Fibroblast of villous mesenchyme (primary cell): Measurements from ENCODE around the gene KRT31. TPM values are rescaled to one million over a fixed set of nuclear protein-coding genes. Genes with fewer than 3 reads are reported as not detected.
"Not testable (repeated sequence)": the region's sequence is repeated elsewhere in the genome, so short reads cannot be mapped to it uniquely, and the experiment has no call there.

ENCODE experiments used
- DNase-seq: peaks from one replicate; pipeline ENCODE4 v3.0.0-alpha.2; 2010; ENCODE audit warnings: low read depth
- H3K4me3 ChIP-seq: 2 replicates; pipeline ENCODE4 v1.5.1; 2011; ENCODE audit warnings: low read depth, mild to moderate bottlenecking, low read length
- total RNA-seq: library from RNA; depleted of rRNA; stranded (reverse); fragments of >200 nt; gene quantifications from 2 replicates; pipeline ENCODE4 v1.2.3, GENCODE V29; 2012
- TF ChIP-seq, protein P1 (sequence below): IDR thresholded peaks from 2 replicates; pipeline ENCODE4 v1.5.1; 2012; ENCODE audit warnings: low read depth, mild to moderate bottlenecking, low read length; ENCODE audit not compliant: insufficient read depth

The KRT31 gene
- total RNA-seq, 1 donor: not detected

DNA sequence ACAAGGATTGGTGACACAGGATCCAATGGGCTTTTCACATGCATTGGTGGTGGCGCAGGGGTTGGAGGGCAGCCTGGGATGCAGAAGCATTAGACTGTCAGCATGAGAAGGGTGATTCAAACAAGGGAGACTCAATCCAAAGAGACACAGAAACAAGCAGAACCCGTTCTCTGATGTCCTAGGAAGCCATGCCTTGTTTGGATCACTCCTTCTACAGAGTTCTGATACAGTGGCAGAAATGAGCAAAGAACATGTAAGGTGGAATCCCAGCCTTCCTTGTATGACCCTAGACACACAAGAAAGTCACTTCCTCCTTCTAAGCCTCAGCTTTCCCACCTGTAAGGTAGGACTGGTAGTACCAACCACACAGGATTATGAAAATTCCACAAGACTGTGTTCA, 33.5 kb downstream of the KRT31 start:
- TF ChIP-seq, protein P1, sequence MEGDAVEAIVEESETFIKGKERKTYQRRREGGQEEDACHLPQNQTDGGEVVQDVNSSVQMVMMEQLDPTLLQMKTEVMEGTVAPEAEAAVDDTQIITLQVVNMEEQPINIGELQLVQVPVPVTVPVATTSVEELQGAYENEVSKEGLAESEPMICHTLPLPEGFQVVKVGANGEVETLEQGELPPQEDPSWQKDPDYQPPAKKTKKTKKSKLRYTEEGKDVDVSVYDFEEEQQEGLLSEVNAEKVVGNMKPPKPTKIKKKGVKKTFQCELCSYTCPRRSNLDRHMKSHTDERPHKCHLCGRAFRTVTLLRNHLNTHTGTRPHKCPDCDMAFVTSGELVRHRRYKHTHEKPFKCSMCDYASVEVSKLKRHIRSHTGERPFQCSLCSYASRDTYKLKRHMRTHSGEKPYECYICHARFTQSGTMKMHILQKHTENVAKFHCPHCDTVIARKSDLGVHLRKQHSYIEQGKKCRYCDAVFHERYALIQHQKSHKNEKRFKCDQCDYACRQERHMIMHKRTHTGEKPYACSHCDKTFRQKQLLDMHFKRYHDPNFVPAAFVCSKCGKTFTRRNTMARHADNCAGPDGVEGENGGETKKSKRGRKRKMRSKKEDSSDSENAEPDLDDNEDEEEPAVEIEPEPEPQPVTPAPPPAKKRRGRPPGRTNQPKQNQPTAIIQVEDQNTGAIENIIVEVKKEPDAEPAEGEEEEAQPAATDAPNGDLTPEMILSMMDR: no peak
- no peak for DNase-seq
- H3K4me3 ChIP-seq: no peak overlapping the region

DNA sequence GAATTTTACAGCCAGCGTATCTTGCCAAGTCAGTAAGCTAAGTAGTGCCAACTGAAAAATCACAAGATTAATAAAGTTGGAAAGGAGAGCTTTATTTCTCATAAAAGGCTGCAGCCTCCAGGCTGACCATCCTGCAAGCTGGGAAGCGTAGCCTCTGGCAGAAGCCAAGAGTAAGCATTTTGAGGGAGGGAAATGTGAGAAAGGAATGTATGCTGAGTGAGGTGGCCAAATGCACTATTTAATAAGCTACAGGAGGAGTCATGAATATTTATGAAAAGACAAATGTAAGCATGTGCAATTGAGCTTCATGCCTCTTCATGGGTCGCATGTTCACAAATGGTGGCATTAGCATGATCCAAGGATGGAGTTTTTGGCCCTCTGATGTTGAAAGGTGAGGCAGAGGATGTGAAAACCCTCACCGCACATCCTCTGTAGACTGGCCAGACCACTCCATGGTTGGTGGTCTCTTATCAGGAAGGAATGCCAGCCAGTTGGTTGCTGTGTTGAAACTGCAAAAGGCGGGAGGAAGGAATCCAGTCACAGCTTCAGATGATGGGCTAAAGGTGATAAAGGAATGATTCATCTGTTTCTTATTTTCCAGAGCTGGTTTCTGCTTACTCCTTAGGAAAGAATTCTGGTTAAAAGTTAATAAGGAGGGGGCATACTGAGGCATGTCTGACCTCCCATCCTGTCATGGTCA, 37.0 kb downstream of the KRT31 start:
- no peak overlapping the region for H3K4me3 ChIP-seq
- TF ChIP-seq, protein P1: no peak
- DNase-seq: peak; percentile 77

DNA sequence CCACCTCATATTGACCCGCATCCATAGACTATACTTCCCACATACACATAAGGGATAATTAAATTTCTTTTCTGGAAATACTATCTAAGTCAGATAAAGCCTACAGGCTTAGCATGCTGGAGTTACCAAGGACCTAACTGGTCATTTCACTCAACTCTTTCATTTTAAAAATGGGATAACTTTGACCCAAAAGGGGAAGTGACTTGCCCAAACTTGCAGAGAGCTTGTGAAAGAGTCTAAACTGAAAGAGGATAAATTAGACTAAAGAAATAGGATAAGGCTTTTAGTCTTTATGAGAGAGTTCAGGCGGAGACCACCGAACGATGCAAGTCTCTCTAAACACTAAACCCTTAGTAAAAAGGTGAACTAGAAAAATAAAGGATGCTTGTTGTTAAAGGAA, 42.9 kb downstream of the KRT31 start:
- no peak overlapping the region for H3K4me3 ChIP-seq
- DNase-seq: no peak
- TF ChIP-seq, protein P1: no peak

DNA sequence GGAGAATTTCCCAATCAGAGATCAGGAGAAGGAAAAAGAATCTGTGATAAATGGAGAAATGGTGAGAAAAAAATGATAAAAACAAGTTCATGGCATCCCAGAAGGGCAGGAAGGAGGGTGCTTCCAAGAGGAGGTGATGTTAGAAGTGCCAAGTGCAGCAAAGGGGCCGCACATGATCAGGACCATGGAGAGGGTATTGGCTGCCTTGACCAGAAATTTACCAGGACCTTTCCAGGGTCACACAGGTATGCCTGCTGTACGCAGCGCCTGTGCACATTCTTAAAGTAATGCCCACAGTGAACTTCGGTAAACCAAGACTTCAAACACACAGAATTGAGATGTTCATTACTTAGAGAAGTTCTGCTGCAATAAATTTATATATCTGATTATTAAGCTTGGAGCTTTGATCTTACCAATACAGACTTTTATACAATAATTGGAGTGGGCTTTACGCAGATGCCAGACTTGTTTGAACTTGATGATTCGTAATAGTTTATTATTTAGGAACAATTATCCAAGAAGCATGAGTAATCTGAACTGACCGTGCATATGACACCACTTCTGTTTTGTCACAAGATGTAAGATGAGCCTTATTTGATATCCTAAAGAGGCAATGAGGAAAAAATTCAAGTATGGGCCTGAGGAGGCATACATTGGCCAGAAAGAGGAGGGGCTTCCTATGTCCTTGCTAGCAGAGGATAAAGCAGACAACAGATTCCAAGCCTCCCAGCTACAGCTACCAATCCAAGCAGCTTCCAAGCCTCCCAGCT, 44.6 kb downstream of the KRT31 start:
- H3K4me3 ChIP-seq: no peak overlapping the region
- TF ChIP-seq, protein P1: no peak
- peak; percentile 8 for DNase-seq

DNA sequence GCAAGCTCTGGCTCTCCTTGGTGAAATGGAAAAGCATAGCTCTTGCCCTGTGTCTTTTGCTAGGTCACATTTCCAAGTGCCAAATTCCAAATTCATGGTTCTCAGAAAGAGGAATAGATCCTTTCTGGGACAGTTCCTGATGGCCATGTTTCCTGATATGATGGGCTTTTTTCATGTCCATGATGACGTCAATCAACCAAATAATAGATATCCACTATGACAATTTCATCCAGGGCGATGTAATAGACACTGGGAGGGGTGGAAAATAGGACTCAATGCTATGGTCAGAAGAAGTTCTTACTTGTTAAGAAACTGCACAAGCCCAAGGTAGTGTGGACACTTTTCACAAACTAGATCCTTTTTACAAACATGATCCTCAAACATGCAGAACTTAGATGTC, 46.2 kb downstream of the KRT31 start:
- TF ChIP-seq, protein P1: no peak
- no peak for DNase-seq
- H3K4me3 ChIP-seq: no peak overlapping the region

DNA sequence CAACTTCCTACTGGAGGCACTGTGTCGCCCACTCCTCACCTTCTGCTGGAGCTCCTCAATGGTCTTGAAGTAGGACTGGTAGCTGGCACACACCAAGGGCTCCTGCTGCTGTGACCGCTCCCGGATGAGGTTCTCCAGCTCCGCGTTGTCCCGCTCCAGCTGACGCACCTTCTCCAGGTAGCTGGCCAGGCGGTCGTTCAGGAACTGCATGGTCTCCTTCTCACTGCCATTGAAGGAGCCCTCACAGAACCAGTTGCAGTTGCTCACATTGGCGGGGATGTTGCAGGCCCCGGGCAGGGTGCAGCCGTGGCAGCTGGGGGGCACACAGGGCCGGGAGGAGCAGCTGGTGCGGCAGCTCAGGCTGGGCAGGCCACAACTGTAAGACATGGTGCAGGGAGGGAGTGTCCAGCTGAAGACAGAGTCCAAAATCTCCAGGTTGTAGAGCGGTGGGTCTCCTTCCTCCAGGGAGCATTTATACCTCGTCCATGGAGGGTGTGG, 47.0 kb downstream of the KRT31 start, which contains the start of gene KRT33A:
TSS of gene KRT33A (minus strand) at position 448 of the 498 bp plus-strand sequence. CDS start at position 387, 61 bp downstream.
- not testable (repeated sequence) for DNase-seq, H3K4me3 ChIP-seq
